HG03575 (cell line): ENCODE data around the gene KCTD5.
"Not testable (repeated sequence)": the region's sequence is repeated elsewhere in the genome, so short reads cannot be mapped to it uniquely, and the experiment has no call there.

Experiments used
- ATAC-seq: cut with Tn5 transposase; IDR thresholded peaks from one replicate; pipeline ENCODE4 v1.9.1; 2021; ENCODE audit not compliant: unreplicated experiment, insufficient number of reproducible peaks, low FRiP score; ENCODE audit errors: extremely low read depth

Gene KCTD5

DNA sequence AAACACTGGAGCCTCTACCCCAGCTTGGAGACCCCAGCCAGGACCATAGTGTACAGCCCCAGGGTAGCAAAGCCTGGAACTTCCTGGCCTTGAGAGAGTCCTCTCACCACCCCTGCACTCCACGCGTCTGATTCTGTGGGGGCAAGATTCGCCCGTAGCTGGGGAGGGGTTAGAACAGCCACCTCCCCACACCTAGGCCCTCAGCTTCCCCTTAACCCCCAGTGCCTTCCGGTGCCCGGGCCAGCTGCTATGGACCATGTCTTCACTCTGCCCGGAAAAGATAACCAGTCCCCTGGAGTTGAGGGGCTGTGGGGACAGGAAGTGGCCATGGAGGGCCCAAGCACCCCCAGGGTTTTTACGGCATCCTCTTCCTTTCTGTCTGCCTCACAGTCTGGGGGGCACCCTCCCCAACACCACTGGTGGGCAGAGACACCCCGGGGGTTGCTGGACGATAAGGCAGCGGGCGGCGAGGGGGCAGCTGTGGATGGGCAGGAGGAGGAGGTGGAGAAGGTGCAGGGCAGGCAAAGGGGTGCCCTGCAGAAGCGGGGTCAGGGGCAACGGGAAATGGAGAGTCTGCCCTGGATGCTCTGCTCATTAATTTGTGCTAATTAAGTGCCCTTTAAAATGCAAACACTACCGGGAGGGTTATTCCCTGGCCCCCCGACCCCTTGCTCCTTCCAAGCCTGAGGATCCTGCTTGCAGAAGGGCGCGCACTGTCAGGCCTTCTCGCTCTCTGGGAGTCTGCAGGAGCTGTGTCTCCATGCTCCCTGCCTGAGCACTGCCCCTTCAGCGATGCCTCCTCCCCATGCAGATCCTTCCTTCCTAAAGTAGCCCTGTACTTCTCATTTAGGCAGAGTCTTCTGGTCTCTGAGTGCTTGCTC lies 35.3 kb downstream of the KCTD5 start:
- ATAC-seq: no peak

- ATAC-seq: no peak
These were observed 37.2 kb downstream of the KCTD5 start for GRCh38 chr16:2719328-2720063.

- ATAC-seq: no peak
These were observed 37.7 kb downstream of the KCTD5 start, which contains the start of gene PRSS27 for GRCh38 chr16:2720064-2720457. Gene PRSS27 (minus strand): TSS chr16:2720224. CDS start chr16:2720160, 64 bp downstream.

- no peak for ATAC-seq
These were observed 38.7 kb downstream of the KCTD5 start for GRCh38 chr16:2720719-2721633.

- ATAC-seq: not testable (repeated sequence)
These were observed 39.4 kb downstream of the KCTD5 start for GRCh38 chr16:2721634-2722173.

DNA sequence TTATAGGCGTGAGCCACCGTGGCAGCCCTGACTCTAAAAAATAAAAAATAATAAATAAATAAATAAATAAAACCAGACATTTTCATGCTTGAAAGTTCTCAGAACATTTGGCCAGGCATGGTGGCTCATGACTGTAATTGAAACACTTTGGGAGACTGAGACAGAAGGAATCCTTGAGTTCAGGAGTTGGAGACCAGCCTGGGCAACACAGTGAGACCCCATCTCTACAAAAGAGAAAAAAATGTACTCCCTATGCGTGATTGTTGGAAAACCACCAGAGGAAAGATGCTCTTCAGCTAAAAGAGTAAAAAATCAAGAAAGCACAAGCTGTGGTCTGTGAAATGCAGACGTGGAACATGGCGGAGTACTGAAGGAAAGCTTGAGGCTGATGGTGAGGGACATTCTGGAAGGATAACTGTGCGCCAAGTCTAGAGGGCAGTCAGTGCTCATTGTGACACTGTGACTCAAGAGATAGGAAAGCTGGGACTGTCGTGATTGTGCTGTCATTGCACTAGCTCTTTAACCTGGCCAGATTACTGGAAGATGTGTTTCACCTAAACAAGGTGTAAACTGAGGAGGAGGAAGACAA lies 41.9 kb downstream of the KCTD5 start:
- ATAC-seq: no peak

- ATAC-seq: no peak
These were observed 42.6 kb downstream of the KCTD5 start for GRCh38 chr16:2724816-2725348.

GRCh38 chr16:2726923-2727322 lies 44.6 kb downstream of the KCTD5 start:
- ATAC-seq: no peak

GRCh38 chr16:2728034-2728433 lies 45.7 kb downstream of the KCTD5 start:
- ATAC-seq: no peak

DNA sequence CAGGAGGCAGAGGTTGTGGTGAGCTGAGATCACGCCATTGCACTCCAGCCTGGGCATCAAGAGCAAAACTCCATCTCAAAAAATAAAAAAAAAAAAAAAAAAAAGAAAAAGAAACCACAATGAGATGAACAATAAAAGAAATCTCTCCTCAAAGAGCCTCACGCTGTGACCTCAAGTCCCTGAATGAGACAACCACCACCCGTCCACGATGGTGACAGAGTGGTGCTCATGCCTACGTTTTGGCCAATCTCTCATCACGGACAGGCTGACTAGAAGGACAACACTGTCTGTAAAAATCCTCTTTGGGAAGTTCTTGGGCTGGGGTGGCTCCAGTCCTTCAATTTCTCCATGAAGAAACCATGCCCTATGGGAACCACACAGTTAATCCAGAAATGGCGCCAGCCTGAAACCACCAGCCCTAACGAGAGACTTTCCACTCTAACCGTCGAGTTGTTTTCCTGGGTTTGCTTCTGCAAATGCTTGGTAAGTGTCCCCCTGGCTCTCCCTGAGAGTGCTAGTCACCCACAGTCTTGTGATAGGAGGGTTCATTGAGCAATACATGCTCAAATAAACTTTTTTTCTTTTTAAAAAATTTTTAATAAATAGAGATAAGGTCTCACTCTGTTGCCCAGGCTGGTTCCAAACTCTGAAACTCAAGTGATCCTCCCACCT lies 52.7 kb downstream of the KCTD5 start:
- no peak for ATAC-seq

GRCh38 chr16:2736476-2737237 lies 54.3 kb downstream of the KCTD5 start:
- no peak for ATAC-seq

- ATAC-seq: no peak
These were observed 54.9 kb downstream of the KCTD5 start for GRCh38 chr16:2737238-2737605.

DNA sequence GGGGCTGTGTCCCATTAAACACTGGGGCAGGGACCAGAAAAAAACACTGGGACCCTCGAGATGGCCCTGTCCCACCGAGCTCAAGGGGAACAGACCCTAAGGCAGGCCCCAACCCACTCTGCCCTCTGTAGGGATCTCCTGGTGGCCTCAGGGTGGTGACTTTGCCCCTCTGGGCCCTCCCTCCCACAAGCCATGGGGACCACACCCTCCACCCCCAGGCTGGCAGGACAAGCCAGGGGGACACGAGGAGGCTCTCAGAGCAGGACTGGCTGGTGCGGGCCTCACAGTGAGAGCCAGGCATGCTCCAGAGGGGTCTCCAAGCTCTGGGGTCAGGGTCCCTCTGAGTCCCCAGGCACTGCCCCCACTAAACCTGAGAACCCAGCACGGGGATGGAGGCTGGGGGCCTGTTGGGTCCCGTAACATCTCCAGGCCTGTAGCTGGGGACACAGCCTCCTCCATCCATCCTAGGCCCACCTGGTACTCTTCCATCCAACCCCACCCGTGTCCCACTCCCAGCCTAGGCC lies 55.6 kb downstream of the KCTD5 start:
- no peak for ATAC-seq

DNA sequence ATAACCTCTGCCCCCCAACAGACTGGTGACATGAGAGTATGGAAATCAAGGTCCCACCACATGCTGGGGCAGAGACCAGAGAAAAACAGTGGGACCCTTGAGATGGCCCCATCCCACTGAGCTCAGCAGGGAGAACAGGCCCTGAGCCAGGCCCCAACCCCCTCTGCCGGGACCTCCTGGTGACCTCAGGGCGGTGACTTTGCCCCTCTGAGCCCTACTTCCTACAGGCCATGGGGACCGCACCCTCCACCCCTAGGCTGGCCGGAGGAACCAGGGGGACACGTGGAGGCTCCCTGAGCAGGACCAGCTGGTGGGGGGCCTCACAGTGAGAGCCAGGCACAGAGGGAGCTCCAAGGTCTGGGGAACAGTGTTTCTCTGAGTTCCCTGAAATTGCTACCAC lies 56.3 kb downstream of the KCTD5 start:
- no peak for ATAC-seq

DNA sequence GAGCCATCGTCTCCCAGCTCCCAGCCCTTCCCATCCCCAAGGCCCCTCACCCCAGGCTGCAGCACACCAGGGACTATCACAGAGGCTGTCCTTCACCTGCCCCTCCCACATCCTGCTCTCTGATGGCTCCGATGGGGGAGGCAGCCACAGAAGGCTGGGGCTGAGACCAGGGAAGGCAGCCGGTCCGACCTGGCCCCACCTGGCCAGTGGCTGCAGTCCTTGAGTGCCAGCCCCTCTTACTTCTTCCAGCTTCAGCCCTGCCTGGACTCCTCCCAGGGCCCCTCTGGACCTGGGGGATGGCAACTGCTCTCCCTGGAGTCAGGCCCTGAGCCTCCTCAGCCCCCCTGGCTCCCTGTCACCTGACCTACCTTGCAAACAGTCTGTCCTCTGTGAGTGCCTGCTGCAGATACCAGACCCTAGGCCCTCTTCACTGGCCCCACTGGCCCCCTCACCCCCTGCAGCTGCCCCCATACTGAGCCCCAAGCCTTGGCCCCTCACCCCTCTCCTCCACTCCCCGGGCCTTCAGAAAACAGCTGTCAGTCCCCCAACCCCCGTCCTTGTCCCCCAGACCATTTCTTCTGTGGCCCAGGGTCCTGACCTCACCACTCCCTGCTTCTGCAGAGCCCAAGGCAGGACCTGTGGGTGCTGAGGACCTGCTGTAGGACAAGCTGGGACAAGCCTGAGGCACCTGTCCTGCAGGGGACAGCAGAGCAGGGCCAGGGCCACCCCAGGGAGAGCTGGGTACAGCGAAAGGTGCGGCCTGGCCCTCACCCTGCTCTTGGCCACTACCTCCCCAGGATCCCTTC lies 57.5 kb downstream of the KCTD5 start:
- no peak for ATAC-seq

DNA sequence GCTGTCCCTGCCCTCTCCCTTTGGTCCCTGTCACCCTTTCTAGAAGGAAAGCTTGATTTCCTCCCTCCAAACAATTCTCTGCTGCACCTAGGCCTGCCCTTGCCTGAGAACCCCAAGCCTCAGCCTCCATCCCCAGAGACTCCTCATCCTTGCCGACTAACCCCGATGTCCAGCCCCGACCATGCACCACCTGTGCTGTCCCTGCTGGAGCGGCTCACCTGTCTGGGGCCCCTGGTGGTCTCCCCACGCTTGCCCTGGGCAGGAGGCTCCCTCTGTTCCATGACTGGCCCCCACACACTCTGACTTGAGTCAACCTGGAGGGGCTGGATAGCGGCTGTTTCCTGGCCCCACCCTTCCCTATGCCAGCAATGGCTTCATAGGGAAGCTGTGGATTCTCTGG lies 58.2 kb downstream of the KCTD5 start:
- no peak for ATAC-seq
